ENCODE measurements around the gene NFKBIA.
"Not testable (repeated sequence)": the region's sequence is repeated elsewhere in the genome, so short reads cannot be mapped to it uniquely, and the experiment has no call there.

Gene NFKBIA

DNA sequence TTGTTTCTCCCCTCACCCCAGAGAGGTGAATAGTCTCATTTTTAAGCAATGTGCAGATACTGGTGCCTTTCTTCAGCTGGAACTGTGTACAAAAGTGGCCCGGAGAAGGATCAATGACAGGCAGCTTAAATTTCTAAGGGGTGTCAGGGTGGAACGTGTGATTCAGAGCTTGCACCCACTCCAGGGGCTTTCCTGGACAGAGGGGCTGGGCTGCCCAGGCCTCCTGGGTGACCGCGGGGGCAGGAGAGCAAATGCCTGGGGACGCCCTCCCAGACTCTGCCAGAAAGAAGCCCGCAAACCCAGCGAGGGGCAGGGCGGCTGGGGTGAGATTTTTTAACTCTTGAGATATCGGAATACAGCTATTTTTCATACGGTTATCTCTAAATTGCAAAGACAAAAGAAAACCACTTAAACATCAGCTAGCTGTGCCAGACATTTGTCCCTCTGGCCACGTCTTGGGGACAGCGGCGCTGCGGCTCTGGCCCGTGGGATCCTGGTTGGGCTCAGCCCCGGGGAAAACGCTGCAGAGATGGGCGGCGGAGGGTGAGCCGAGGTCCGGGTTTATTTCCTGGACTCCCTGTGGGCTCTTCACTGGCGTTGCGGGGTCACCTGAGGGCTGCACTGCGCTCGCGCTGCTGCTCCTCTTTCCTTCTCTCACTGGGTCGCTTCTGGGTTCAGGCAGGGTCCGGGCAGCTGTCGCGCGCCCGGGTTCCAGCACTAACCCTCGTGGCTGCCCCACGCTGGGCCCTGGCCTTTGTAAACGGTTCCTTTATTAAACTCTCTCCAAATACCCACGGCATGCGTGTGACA, 35.8 kb downstream of the NFKBIA start:
- no peak for DNase-seq (ENCODE audit: low read depth, low spot score)

DNA sequence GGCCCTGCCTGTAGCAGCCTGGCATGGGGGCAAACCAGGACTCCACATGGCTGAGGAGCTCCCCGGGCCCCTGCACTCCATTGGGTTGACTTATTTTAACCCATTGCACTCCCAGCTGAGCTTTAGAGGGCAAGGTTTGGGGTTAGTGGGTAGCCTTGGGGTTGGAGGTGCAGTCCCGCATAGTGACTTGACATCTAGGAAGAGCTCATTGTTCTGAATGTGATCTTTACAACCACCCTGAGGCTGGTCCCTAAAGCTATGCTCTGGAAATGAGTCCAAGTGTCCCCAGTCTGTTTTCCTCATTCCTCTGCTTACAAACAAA, 36.4 kb downstream of the NFKBIA start:
- DNase-seq (ENCODE audit: low read depth, low spot score), result no peak

DNA sequence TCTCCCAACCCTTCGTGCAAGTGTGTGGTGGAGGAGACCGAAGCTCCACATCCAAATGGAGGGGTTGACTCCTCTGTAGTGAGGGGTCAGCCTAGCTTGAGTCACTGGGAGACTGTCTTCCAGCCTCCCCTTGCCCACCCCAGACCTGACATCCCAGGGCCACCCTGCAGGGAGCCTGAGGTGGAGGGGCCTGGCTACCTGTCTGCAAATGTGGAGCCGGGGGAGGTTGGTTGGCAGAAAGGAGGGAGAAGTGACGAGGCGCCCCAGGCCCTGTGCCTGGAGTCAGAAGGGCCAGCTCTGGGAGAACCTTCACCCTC, 37.5 kb downstream of the NFKBIA start:
- no peak for DNase-seq (ENCODE audit: low read depth, low spot score)

DNA sequence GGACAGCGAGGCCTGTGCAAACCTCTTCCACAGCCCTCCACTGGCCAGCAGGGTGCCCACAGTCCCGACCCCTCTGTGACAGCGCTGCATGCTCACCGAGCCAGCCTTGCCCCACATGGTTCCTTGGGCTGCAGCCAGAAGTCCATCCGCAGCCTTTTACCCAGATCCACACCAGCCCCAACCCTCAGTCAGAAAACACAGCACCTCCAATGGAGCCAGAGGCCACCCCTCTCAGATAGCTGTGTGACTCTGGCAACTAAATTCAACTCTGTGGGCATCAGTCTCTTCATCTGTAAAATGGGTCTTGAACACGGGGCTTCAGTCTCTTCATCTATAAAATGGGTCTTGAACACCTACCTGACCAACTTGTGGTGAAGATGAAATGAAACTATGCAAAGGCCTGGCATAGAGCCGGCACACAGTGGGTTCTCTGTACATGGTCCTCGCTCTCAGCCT, 38.0 kb downstream of the NFKBIA start:
- DNase-seq (ENCODE audit: low read depth, low spot score), result no peak

DNA sequence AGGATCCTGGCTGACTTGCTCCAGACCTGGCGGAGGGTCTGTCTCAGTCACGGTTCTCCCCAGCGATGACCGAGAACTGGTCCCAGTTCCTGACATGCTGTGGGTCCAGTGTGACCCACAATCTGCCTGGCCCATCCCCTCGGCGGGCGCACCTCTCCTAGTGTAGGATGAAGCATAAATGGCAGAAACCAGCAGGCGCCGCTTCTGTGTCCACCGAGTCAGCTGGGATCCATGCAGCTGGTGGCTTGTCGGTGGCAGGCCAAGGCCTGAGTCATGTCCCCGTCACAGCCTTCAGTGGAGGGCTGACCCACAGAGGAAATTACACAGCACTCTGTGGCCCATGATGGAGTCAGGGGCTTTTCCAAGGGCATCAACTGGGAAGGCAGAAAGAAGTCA, 38.5 kb downstream of the NFKBIA start:
- DNase-seq (ENCODE audit: low read depth, low spot score), result no peak

DNA sequence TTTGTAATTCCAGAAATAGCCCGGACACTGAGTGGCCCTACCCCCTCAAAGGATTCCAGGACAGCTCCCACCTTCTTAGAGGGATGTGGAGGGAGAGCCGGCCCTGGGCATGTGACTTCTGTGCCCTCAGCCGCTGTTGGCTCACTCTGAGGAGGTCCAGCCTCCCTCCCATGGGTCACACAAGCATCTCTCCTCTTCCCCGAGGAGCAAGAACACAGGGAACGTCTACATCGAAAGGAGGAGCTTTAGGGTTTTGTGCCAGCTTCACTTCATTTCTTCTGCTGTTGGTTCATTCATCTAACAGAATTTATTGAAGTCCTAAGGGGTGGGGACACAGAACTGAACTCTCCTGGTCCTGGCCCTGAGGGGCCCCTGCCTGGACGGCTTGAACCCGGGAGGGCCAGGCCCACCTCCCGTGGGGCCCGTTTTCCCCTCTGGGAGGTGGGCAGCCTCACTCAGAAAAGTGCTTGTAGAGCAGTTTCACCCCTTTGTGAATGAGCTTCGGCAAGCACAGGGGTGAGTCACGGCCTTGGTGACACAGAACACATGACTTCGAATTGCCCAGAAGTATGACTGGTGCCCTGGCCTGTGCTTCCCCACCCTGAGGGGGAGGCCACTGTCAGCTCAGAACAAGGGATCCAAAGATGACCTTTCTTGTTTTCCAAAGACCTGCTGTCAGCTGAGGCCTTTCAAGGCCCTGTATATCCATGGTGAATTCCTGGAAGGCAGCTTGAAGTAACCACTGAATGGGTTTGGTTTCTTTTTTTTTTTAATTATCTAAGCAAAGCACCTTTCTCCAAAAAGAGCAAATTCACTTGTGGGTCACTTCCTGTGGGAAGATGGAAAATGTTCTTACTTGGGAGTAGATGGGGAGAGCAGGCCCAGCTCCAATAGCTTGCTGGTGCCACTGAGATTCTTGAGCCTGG, 39.2 kb downstream of the NFKBIA start:
- no peak for DNase-seq (ENCODE audit: low read depth, low spot score)

DNA sequence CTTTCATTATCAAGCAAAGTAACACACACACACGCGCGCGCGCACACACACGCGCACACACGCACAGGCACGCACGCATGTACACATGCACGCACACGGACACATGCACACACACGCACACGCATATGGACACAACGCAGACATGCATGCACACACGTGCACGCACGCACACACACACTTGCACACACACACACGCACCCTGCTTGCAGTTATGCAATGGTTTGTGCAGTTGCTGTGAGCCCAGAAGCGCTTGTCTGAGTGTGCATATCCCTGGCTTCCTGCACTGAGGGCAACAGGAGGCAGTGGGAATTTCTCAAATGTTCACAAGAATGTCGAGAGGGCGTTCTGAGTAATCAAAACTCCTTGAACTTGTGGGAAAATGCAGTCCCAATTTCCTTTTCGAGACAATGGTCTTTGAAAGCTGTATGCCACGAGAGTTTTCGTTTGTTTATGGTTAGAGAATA, 41.6 kb downstream of the NFKBIA start:
- DNase-seq (ENCODE audit: low read depth, low spot score), result no peak

DNA sequence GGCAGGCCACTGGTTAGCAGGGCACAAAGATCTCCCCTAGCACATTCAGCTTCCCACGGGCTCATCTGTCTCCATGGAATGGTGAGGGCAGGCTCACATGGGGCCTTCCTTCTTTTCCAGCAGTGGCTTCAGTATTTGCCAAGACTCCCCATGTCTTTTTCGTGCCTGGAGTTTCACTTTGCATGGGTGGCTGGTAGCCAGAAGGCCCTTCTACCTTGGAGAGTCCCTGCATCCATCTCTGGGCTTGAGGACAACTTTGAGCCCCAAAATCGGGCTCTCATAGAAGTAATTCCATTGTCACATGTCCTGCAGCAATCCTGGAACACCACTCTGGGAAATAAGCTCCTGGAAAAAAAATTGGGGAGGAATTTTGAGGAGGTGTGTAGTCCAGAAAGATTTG, 42.1 kb downstream of the NFKBIA start:
- DNase-seq (ENCODE audit: low read depth, low spot score), result no peak

DNA sequence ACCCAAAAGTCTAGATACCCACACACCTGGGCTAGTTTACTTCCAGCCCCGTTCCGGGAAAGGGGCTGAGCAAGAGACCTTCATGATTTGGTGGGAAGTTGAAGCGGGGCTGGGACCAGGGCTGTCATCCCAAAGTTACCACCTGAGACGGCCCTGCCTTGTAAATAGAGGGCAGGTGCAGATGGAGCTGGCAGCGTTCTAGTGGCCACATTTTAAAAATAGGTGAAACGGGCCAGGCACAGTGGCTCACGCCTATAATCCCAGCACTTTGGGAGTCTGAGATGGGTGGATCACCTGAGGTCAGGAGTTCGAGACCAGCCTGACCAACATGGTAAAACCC, 43.4 kb downstream of the NFKBIA start:
- no peak for DNase-seq (ENCODE audit: low read depth, low spot score)

DNA sequence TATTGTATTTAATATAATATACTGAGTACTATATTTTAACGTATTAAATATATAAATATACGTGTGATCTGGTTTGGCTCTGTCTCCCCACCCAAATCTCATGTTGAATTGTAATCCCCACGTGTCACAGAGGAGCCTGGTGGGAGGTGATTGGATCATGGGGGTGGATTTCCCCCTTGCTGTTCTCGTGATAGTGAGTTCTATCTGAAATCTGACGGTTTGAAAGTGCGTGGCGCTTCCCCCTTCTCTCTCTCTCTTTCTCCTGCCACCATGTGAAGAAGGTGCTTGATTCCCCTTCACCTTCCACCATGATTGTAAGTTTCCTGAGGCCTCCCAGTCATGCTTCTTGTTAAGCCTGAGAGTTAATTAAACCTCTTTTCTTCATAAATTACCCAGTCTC, 44.9 kb downstream of the NFKBIA start:
- not testable (repeated sequence) for DNase-seq (ENCODE audit: low read depth, low spot score)

DNA sequence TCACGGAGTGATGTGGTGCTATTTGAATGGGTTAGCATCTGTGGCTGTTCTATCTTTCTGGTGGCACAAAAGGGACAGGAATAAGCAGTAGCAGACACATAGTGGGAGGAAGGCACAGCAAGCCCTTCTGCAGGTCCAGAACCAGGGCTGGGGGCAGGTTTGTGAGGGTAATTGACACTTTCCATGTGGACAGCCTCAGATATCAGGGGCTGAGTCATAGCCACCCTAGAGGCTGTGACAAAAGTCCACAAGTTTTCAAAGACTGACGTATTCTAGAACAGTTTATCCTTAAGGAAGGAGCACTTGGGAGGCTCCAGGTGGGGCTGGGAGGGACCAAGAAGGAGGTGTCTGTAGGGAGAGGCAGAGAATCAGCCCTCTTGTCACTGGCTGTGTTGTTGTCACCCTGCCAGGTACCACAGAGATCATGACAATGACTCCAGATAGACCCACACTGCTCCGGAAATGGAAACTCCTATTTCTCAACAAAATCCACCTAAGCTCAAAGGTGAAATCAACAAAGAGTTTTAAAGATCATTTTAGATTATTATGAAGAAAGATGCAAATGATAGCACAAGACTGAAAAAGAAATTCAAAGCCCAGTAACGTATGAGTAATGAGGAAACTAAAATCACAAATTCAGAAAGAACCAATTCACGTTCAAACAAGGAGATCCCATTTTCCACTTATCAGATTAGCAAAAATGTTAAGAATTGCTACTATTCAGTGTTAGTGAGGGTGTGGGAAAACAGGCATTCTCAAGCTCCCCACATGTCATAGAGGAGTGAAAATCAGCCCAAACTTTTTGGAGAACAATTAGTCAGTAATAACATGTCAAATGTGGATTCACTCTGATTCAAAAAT, 48.3 kb downstream of the NFKBIA start:
- DNase-seq (ENCODE audit: low read depth, low spot score), result no peak

DNA sequence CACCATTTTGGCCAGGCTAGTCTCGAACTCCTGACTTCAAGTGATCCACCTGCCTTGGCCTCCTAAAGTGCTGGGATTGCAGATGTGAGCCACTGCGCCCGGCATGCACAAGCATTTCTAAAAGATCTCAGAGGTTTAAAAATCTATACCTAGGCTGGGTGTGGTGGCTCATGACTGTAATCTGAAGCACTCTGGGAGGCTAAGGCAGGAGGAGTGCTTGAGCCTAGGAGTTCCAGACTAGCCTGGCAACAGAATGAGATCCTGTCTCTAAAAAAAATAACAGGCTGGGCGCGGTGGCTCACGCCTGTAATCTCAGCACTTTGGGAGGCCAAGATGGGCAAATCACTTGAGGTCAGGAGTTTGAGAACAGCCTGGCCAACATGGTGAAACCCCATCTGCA, 49.3 kb downstream of the NFKBIA start:
- not testable (repeated sequence) for DNase-seq (ENCODE audit: low read depth, low spot score)

DNA sequence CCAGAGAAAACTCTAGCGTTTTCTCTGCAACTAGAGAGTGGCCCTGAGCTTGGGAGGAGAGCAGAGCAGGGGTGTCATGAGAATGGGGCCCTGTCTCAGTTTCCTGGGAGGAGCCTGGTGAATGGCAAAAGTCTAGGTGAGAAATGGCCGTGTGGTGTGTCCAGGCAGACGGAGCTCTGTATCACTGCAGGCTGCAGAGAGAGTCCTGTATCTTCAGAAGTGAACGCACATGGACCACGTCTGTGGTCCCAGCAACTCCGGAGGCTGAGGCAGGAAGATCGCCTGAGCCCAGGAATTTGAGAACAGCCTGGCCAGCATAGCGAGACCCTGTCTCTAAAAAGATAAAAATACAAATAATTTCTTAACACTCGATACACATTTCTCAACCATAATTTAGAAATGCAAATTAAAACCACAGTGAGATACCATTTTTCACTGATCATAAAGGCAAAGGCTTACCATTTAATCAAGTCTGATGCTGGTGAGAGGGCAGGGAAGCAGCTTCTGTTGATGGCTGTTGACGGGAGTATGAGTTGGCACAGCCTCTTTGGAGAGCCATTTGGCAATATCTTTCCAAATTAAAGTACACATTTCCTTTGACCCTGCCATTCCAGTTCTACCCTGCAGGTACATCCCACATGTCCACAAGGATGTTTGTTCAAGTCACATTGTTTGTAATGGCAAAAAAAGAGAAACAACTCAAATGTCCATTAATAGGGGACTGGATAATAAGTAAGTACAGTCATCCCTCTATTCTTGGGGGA, 51.0 kb downstream of the NFKBIA start:
- no peak for DNase-seq (ENCODE audit: low read depth, low spot score)

DNA sequence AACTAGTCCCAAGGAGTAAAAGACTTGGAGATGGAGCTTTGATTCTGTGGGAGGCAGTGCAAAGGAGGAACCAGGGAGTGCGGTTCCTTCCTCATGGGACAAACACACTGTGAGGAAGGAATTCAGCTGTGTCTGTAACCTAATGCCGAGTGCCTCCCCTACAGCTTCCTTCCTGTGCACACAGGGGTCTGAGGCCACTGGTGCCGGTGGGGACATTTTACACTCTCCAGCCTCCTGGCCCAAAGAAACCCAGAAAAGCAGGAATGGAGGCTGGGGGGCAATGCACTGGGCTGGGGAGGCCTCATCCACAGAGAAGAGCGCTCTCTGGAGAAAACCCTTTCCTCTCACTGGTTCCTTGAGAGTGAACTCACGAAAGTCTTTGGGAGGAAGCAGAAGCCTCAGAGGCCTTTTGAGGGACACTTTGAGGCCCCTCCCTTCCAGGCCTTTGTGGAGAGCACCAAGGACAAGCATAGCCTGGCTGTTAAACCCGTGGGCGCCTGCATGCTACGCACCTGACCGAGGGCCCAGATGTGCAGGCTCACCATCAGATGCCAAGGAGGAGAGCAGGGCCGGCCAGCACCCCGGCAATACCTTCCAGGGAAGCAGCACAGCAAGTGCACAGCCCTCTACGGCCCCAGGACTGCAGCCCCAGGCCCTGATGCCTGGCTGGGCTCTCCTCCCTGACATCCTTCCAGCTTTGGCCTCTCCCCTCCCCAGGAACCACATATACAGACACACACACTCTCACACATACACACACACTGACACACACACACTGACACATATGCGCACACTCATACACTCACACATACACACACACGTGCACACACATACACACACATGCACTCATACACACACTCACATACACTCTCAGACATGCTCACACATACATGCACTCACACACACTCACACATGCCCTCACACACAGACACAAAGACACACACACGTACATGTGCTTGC, 52.0 kb downstream of the NFKBIA start:
- no peak for DNase-seq (ENCODE audit: low read depth, low spot score)

DNA sequence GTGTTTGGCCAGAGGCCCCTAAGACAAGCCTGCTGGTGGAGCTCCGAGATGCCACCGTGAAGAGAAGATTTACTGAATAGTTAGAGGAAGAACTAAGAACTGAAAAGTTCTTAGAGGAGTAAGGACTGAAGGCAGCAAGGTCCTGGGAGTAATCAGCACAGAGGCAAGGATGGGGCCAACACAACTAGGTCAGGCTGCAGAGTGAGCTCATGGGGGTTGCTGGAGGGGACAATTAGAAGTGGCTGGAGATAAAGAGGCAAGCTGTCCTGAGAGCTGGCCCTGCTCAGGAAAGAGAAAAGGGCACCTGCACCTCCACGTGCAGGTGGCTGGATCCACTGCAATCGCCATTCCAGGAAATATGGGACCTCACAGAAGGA, 52.7 kb downstream of the NFKBIA start:
- no peak for DNase-seq (ENCODE audit: low read depth, low spot score)

All from smooth muscle cell of the brain vasculature (primary cell).